K562 (cell line): ENCODE measurements around the gene ZNF277.

Experiments
- ETV6 ChIP-seq, 3 experiments: fragments of 150-350 bp in 1 of 3; sonication (generic) in 1 of 3; formaldehyde crosslinking in 1 of 3; IDR thresholded peaks; 2 replicates each; pipeline versions ENCODE4 v1.6.1 to v1.8.0; 2014 to 2022; ENCODE audit warnings: borderline replicate concordance in 2 of 3, low read depth in 2 of 3, antibody characterized with exemption in 1 of 3, low read length in 1 of 3, mild to moderate bottlenecking in 1 of 3, missing genetic modification reagents in 1 of 3
- HNRNPUL1 ChIP-seq: fragments of 200-400 bp; formaldehyde crosslinking; IDR thresholded peaks from 2 replicates; pipeline ENCODE4 v1.6.1; 2017; ENCODE audit warnings: low read length
- PTBP1 ChIP-seq: fragments of 200-400 bp; formaldehyde crosslinking; IDR thresholded peaks from 2 replicates; pipeline ENCODE4 v1.6.1; 2017; ENCODE audit warnings: low read depth, low read length
- ZNF445 ChIP-seq: fragments of 250-450 bp; sonication (Bioruptor Pico); IDR thresholded peaks from 2 replicates; pipeline ENCODE4 v1.4.0; 2020; ENCODE audit warnings: low read depth, mild to moderate bottlenecking, moderate library complexity
- TF ChIP-seq, protein P1 (sequence below), 3 experiments: IDR thresholded peaks in 2 of 3; conservative IDR thresholded peaks in 1 of 3; 2 replicates each; pipeline ENCODE4 v1.5.1; 2011 to 2012; ENCODE audit warnings: low read length in 3 of 3, mild to moderate bottlenecking in 3 of 3, control low read depth in 2 of 3, improper control_type of control experiment in 1 of 3, inconsistent platforms in 1 of 3, low read depth in 1 of 3, mixed read lengths in 1 of 3, moderate library complexity in 1 of 3; ENCODE audit not compliant: insufficient read depth in 2 of 3

- TF ChIP-seq HNRNPUL1 = no peak
- no peak for TF ChIP-seq PTBP1
- TF ChIP-seq, protein P1, sequence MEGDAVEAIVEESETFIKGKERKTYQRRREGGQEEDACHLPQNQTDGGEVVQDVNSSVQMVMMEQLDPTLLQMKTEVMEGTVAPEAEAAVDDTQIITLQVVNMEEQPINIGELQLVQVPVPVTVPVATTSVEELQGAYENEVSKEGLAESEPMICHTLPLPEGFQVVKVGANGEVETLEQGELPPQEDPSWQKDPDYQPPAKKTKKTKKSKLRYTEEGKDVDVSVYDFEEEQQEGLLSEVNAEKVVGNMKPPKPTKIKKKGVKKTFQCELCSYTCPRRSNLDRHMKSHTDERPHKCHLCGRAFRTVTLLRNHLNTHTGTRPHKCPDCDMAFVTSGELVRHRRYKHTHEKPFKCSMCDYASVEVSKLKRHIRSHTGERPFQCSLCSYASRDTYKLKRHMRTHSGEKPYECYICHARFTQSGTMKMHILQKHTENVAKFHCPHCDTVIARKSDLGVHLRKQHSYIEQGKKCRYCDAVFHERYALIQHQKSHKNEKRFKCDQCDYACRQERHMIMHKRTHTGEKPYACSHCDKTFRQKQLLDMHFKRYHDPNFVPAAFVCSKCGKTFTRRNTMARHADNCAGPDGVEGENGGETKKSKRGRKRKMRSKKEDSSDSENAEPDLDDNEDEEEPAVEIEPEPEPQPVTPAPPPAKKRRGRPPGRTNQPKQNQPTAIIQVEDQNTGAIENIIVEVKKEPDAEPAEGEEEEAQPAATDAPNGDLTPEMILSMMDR (IDR thresholded peaks at IDR 0.05 in 2 of 3, conservative IDR thresholded peaks at IDR 0.05 in 1 of 3; ENCODE audit: insufficient read depth in 2 of 3, low read depth in 1 of 3, low read length in 3 of 3) = no peak
- no peak for TF ChIP-seq ZNF445 (CRISPR knock-in tag)
- no peak for TF ChIP-seq ETV6 (IDR thresholded peaks at IDR 0.05; ENCODE audit: borderline replicate concordance in 1 of 2, low read depth in 2 of 2, low read length in 1 of 2)
- TF ChIP-seq ETV6 (CRISPR knock-in tag; IDR thresholded peaks at IDR 0.05; ENCODE audit: borderline replicate concordance) = no peak
Observed at GRCh38 chr7:112288301-112288700, 81.8 kb downstream of the ZNF277 start.
